H1 (cell line): ENCODE results near the gene UPF2. TPM values are rescaled to one million over a fixed set of nuclear protein-coding genes. Genes with fewer than 3 reads are reported as not detected.

Experiments used
- CTCF ChIA-PET: fragments of 300-600 bp; sonication (Branson Sonifier 250); formaldehyde crosslinking; loops from one replicate; lab custom pipeline; 2021; ENCODE audit not compliant: partially characterized antibody; lab: Charles Lee
- POLR2A ChIA-PET: fragments of 300-600 bp; sonication (Branson Sonifier 250); formaldehyde crosslinking; loops from one replicate; lab custom pipeline; 2021; ENCODE audit warnings: inconsistent platforms; ENCODE audit not compliant: partially characterized antibody; lab: Charles Lee
- DNase-seq, 2 experiments: peaks; one replicate each; pipeline versions ENCODE4 v3.0.0 to v3.0.0-alpha.2; 2010 to 2022; ENCODE audit warnings: low spot score in 2 of 2, low read depth in 1 of 2, mixed read lengths in 1 of 2
- FAIRE-seq: peaks from 2 replicates; lab custom pipeline; 2011; peaks lifted over from hg19 to GRCh38; lab: Jason Lieb, UNC
- H2AFZ ChIP-seq: 2 replicates; pipeline ENCODE4 v1.8.1; 2012; ENCODE audit warnings: low read length, inconsistent platforms
- H2AK5ac ChIP-seq: 2 replicates; pipeline ENCODE4 v1.6.1; 2013; ENCODE audit warnings: low read depth, low read length
- H2BK120ac ChIP-seq: replicated peaks from 2 replicates; pipeline ENCODE3; 2013; ENCODE audit warnings: low read depth, low read length, inconsistent platforms
- H2BK12ac ChIP-seq: 2 replicates; pipeline ENCODE4 v1.6.1; 2013; ENCODE audit warnings: low read depth, low read length
- H2BK15ac ChIP-seq: 2 replicates; pipeline ENCODE4 v1.6.1; 2013; ENCODE audit warnings: low read length
- H2BK20ac ChIP-seq: 2 replicates; pipeline ENCODE4 v1.6.1; 2013; ENCODE audit warnings: low read length
- H2BK5ac ChIP-seq: 2 replicates; pipeline ENCODE4 v1.6.1; 2013; ENCODE audit warnings: low read depth, low read length
- H3K14ac ChIP-seq: 2 replicates; pipeline ENCODE4 v1.6.1; 2013; ENCODE audit warnings: inconsistent platforms; ENCODE audit not compliant: insufficient read length
- H3K18ac ChIP-seq: 2 replicates; pipeline ENCODE4 v1.6.1; 2013; ENCODE audit warnings: low read length; ENCODE audit errors: extremely low read depth
- H3K23ac ChIP-seq: 2 replicates; pipeline ENCODE4 v1.6.1; 2013; ENCODE audit warnings: inconsistent platforms; ENCODE audit not compliant: insufficient read length
- H3K23me2 ChIP-seq: 2 replicates; pipeline ENCODE4 v1.6.1; 2013; ENCODE audit warnings: low read depth, low read length
- H3K27ac ChIP-seq: 2 replicates; pipeline ENCODE4 v1.6.1; 2011; ENCODE audit warnings: low read depth, low read length, inconsistent platforms
- H3K27me3 ChIP-seq, 4 experiments: replicated peaks in 1 of 4; 1 replicate in 1 of 4; 2 replicates in 3 of 4; pipeline versions ENCODE4 v1.6.1 to v1.8.1; 2011 to 2013; ENCODE audit warnings: low read length in 3 of 4, mild to moderate bottlenecking in 3 of 4, inconsistent platforms in 2 of 4, mixed read lengths in 2 of 4, moderate library complexity in 1 of 4; ENCODE audit not compliant: control insufficient read depth in 3 of 4, insufficient read depth in 3 of 4; ENCODE audit errors: extremely low read depth in 1 of 4
- H3K36me3 ChIP-seq, 4 experiments: 2 replicates each; pipeline versions ENCODE4 v1.6.1 to v1.8.1; 2011 to 2013; ENCODE audit warnings: mild to moderate bottlenecking in 4 of 4, low read length in 3 of 4, moderate library complexity in 2 of 4, control low read depth in 1 of 4, inconsistent platforms in 1 of 4; ENCODE audit not compliant: insufficient read depth in 4 of 4, control insufficient read depth in 2 of 4
- H3K4ac ChIP-seq: replicated peaks from 2 replicates; pipeline ENCODE3; 2013; ENCODE audit warnings: low read length, low read depth, mixed read lengths, inconsistent platforms; ENCODE audit not compliant: insufficient read length
- H3K4me1 ChIP-seq, 4 experiments: replicated peaks in 1 of 4; 1 replicate in 1 of 4; 2 replicates in 3 of 4; pipeline versions ENCODE4 v1.6.1 to v1.8.1; 2011 to 2013; ENCODE audit warnings: low read length in 3 of 4, inconsistent platforms in 2 of 4, mixed read lengths in 1 of 4; ENCODE audit not compliant: insufficient read depth in 4 of 4, control insufficient read depth in 3 of 4
- H3K4me2 ChIP-seq, 2 experiments: 2 replicates each; pipeline versions ENCODE4 v1.6.1 to v1.8.1; 2011 to 2013; ENCODE audit warnings: low read depth in 2 of 2, low read length in 2 of 2, control low read depth in 1 of 2, inconsistent platforms in 1 of 2, mild to moderate bottlenecking in 1 of 2; ENCODE audit not compliant: insufficient read depth in 1 of 2
- H3K4me3 ChIP-seq, 4 experiments: fragments of 200-600, 300-600 bp in 1 of 4; sonication (generic), shearing (Covaris generic), sonication (Bioruptor Twin) in 1 of 4; 2 replicates each; pipeline versions ENCODE4 v1.5.1 to v1.8.1; 2011 to 2016; ENCODE audit warnings: low read length in 4 of 4, low read depth in 3 of 4, control low read depth in 2 of 4, inconsistent platforms in 2 of 4, mild to moderate bottlenecking in 2 of 4, mixed read lengths in 1 of 4, moderate library complexity in 1 of 4; ENCODE audit not compliant: insufficient read depth in 2 of 4; ENCODE audit errors: extremely low read depth in 1 of 4
- H3K56ac ChIP-seq: replicated peaks from 2 replicates; pipeline ENCODE3; 2013; ENCODE audit warnings: low read depth, mild to moderate bottlenecking, mixed read lengths, low read length, inconsistent platforms; ENCODE audit not compliant: insufficient read length
- H3K79me1 ChIP-seq: 2 replicates; pipeline ENCODE4 v1.6.1; 2013; ENCODE audit warnings: low read depth, low read length, control low read depth
- H3K79me2 ChIP-seq, 2 experiments: 2 replicates each; pipeline versions ENCODE4 v1.6.1 to v1.8.1; 2012 to 2013; ENCODE audit warnings: low read length in 2 of 2, mild to moderate bottlenecking in 2 of 2, inconsistent platforms in 1 of 2; ENCODE audit not compliant: insufficient read depth in 2 of 2, control insufficient read depth in 1 of 2
- H3K9ac ChIP-seq, 4 experiments: replicated peaks in 1 of 4; 1 replicate in 1 of 4; 2 replicates in 3 of 4; pipeline versions ENCODE4 v1.6.1 to v1.8.1; 2011 to 2013; ENCODE audit warnings: low read depth in 3 of 4, low read length in 3 of 4, control low read depth in 2 of 4, mild to moderate bottlenecking in 2 of 4, moderate library complexity in 2 of 4, inconsistent platforms in 1 of 4; ENCODE audit errors: extremely low read depth in 1 of 4
- H3K9me3 ChIP-seq, 2 experiments: 2 replicates each; pipeline versions ENCODE4 v1.6.1 to v1.8.1; 2012 to 2013; ENCODE audit warnings: mild to moderate bottlenecking in 2 of 2, moderate library complexity in 2 of 2, control low read depth in 1 of 2, inconsistent platforms in 1 of 2, low read depth in 1 of 2, low read length in 1 of 2, mixed read lengths in 1 of 2; ENCODE audit not compliant: insufficient read depth in 2 of 2
- H4K20me1 ChIP-seq, 2 experiments: replicated peaks in 1 of 2; 2 replicates each; pipeline versions ENCODE3 to v1.8.1; 2011 to 2013; ENCODE audit warnings: inconsistent platforms in 2 of 2, low read length in 2 of 2, mild to moderate bottlenecking in 1 of 2; ENCODE audit not compliant: insufficient read depth in 2 of 2, control insufficient read depth in 1 of 2
- H4K5ac ChIP-seq: 2 replicates; pipeline ENCODE4 v1.6.1; 2013; ENCODE audit warnings: low read length, low read depth, mixed read lengths, inconsistent platforms; ENCODE audit not compliant: insufficient read length
- H4K8ac ChIP-seq: 2 replicates; pipeline ENCODE4 v1.8.0; 2013; ENCODE audit warnings: mild to moderate bottlenecking, moderate library complexity, low read length, inconsistent platforms; ENCODE audit not compliant: insufficient read depth; ENCODE audit errors: extremely low read depth
- H4K91ac ChIP-seq: replicated peaks from 2 replicates; pipeline ENCODE3; 2013; ENCODE audit warnings: low read length, mixed read lengths, inconsistent platforms; ENCODE audit not compliant: insufficient read length
- ASH2L ChIP-seq: fragments of 200-600, 300-600 bp; sonication (generic); IDR thresholded peaks from one replicate; pipeline ENCODE4 v1.7.1; 2017; ENCODE audit warnings: low read length
- BCL11A ChIP-seq, 2 experiments: IDR thresholded peaks; one replicate each; pipeline ENCODE4 v1.6.1; 2011; ENCODE audit warnings: low read depth in 2 of 2, low read length in 2 of 2, mild to moderate bottlenecking in 2 of 2
- CHD2 ChIP-seq: IDR thresholded peaks from 2 replicates; pipeline ENCODE4 v1.6.1; 2012; ENCODE audit warnings: low read length, improper control_type of control experiment
- EZH2 ChIP-seq: fragments of 200-600 bp; sonication (generic); IDR thresholded peaks from 2 replicates; pipeline ENCODE4 v1.7.1; 2012; ENCODE audit warnings: low read depth, mild to moderate bottlenecking, moderate library complexity, low read length, inconsistent platforms; ENCODE audit not compliant: severe bottlenecking
- GTF2F1 ChIP-seq: IDR thresholded peaks from 2 replicates; pipeline ENCODE4 v1.6.1; 2012; ENCODE audit warnings: low read depth, low read length, improper control_type of control experiment, borderline replicate concordance
- KDM4A ChIP-seq: IDR thresholded peaks from one replicate; pipeline ENCODE4 v1.7.1; 2012; ENCODE audit warnings: low read depth, mild to moderate bottlenecking, moderate library complexity, low read length, inconsistent platforms; ENCODE audit not compliant: severe bottlenecking
- PHF8 ChIP-seq: fragments of 200-600 bp; sonication (generic); conservative IDR thresholded peaks from 2 replicates; pipeline ENCODE4 v1.7.1; 2012; ENCODE audit warnings: low read depth, mild to moderate bottlenecking, inconsistent platforms, low read length, moderate library complexity
- RAD21 ChIP-seq, 2 experiments: IDR thresholded peaks in 1 of 2; conservative IDR thresholded peaks in 1 of 2; 2 replicates each; pipeline ENCODE4 v1.6.1; 2011; ENCODE audit warnings: low read depth in 2 of 2, low read length in 2 of 2, improper control_type of control experiment in 1 of 2, inconsistent platforms in 1 of 2, mild to moderate bottlenecking in 1 of 2, moderate library complexity in 1 of 2
- RXRA ChIP-seq: IDR thresholded peaks from 2 replicates; pipeline ENCODE4 v1.6.1; 2011; ENCODE audit warnings: low read depth, mild to moderate bottlenecking, low read length, moderate library complexity; ENCODE audit not compliant: insufficient read depth
- SP1 ChIP-seq: IDR thresholded peaks from 2 replicates; pipeline ENCODE4 v1.6.1; 2011; ENCODE audit warnings: low read depth, low read length
- SUZ12 ChIP-seq: fragments of 200-600 bp; sonication (generic); IDR thresholded peaks from 2 replicates; pipeline ENCODE4 v1.6.1; 2012; ENCODE audit warnings: mild to moderate bottlenecking, inconsistent platforms, low read length, moderate library complexity, mixed read lengths
- TAF1 ChIP-seq: IDR thresholded peaks from 2 replicates; pipeline ENCODE4 v1.6.1; 2011; ENCODE audit warnings: mild to moderate bottlenecking, low read depth, low read length
- TCF12 ChIP-seq: IDR thresholded peaks from 2 replicates; pipeline ENCODE4 v1.6.1; 2011; ENCODE audit warnings: low read depth, mild to moderate bottlenecking, low read length
- WGBS, 2 experiments: shearing (Covaris generic) in 1 of 2; methylation state at CpG; one replicate each; pipeline versions ENCODE4 v1.1.6 to v1.1.7; 2013 to 2015; ENCODE audit warnings: low lambda C conversion rate in 2 of 2, mixed read lengths in 2 of 2, inconsistent platforms in 1 of 2, low coverage in 1 of 2, missing lambda C conversion rate in 1 of 2; ENCODE audit not compliant: insufficient replicate concordance in 2 of 2, insufficient coverage in 1 of 2, insufficient read length in 1 of 2; ENCODE audit errors: extremely low coverage in 1 of 2, missing lambda C conversion rate in 1 of 2; 5-methylcytosine and 5-hydroxymethylcytosine counted together
- polyA plus RNA-seq, 7 experiments: library from polyadenylated mRNA; depleted of rRNA in 3 of 7; stranded (reverse) in 5 of 7; unstranded in 2 of 7; fragments of >200 nt in 5 of 7; fragments of 200-250 nt in 2 of 7; gene quantifications; 1 replicate in 5 of 7; 2 replicates in 1 of 7; 4 replicates in 1 of 7; pipeline versions ENCODE4 v1.2.1 to v1.2.3, GENCODE V29; 2011 to 2013; ENCODE audit warnings: missing spikeins in 2 of 7, mixed read lengths in 2 of 7
- total RNA-seq: library from RNA; stranded (reverse); fragmentation: NEBNext Ultra II Directional; extraction: Animal tissue kit (Norgen Biotek cat#: 25700); gene quantifications from 2 replicates; pipeline ENCODE4 v1.2.1, GENCODE V29; 2021
- TF ChIP-seq, protein P1 (sequence below): IDR thresholded peaks from 2 replicates; pipeline ENCODE4 v1.6.1; 2012; ENCODE audit warnings: inconsistent platforms

The UPF2 gene
- total and polyA plus RNA-seq, 2 of the 8 experiments (the other 6 are each of a cell fraction or from before 2014, with no cell fraction given): 6.2 to 32.8 TPM

DNA sequence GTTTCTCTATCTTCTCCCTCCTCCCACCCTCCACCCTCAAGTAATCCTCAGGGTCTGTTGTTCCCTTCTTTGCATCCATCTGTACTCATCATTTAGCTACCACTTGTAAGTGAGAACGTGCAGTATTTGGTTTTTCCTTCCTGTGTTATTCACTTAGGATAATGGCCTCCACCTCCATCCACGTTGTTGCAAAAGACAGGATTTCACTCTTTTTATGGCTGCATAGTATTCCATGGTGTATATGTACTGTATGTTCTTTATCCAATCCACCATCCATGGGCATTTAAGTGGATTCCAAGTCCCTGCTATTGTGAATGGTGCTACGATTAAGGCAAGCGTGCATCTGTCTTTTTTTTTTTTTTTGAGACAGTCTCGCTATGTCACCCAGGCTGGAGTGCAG, 147.0 kb downstream of the UPF2 start:
- CTCF ChIA-PET: interaction anchor here (2.0 kb wide), 1 partner anchor 14 kb away, joined by 6 read pairs; no protein-coding TSS in a partner anchor
- H2BK120ac ChIP-seq: no peak overlapping the region
- TF ChIP-seq CHD2 (no peak), RAD21 (IDR thresholded peaks at IDR 0.05 in 1 of 2, conservative IDR thresholded peaks at IDR 0.05 in 1 of 2; ENCODE audit: low read depth in 2 of 2, low read length in 2 of 2) (no peak), KDM4A (no peak), PHF8 (no peak), RXRA (no peak), SP1 (no peak), ASH2L (no peak), EZH2 (no peak), GTF2F1 (no peak), TAF1 (no peak), TCF12 (no peak), SUZ12 (no peak), BCL11A (IDR thresholded peaks at IDR 0.05; ENCODE audit: low read depth in 2 of 2, low read length in 2 of 2) (no peak)
- TF ChIP-seq, protein P1, sequence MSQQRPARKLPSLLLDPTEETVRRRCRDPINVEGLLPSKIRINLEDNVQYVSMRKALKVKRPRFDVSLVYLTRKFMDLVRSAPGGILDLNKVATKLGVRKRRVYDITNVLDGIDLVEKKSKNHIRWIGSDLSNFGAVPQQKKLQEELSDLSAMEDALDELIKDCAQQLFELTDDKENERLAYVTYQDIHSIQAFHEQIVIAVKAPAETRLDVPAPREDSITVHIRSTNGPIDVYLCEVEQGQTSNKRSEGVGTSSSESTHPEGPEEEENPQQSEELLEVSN: no peak

More for the DNA sequence above, 147.0 kb downstream of the UPF2 start:
- H4K91ac ChIP-seq: no peak overlapping the region
- H3K79me2 ChIP-seq: no peaks in the 10 kb centered on the region
- H2BK20ac ChIP-seq: no peak overlapping the region
- no peak overlapping the region for H2BK15ac ChIP-seq
- no peak overlapping the region for H3K9ac ChIP-seq
- no peak overlapping the region for H4K8ac ChIP-seq
- H3K4me1 ChIP-seq: no peaks in the 10 kb centered on the region
- no peak overlapping the region for H2AFZ ChIP-seq
- H4K5ac ChIP-seq: no peak overlapping the region
- H3K14ac ChIP-seq: no peak overlapping the region
- no peak overlapping the region for H3K23ac ChIP-seq
- H2BK5ac ChIP-seq: no peak overlapping the region
- H4K20me1 ChIP-seq: no peaks in the 10 kb centered on the region
- H3K27me3 ChIP-seq: no peaks in the 10 kb centered on the region; a peak in 1 of 7 replicates
- no peak for DNase-seq
- no peak overlapping the region for H3K4ac ChIP-seq
- no peak overlapping the region for H2AK5ac ChIP-seq
- 87% methylated on average over 4 of the region's 5 CpGs; no CpG with 5 or more reads in 1 of the 2 experiments for WGBS, 2 experiments
- H2BK12ac ChIP-seq: no peak overlapping the region
- FAIRE-seq: no peak
- no peak overlapping the region for H3K56ac ChIP-seq
- no peak overlapping the region for H3K18ac ChIP-seq
- POLR2A ChIA-PET: no interaction called here
- no peak overlapping the region for H3K4me2 ChIP-seq
- no peak overlapping the region for H3K4me3 ChIP-seq
- H3K9me3 ChIP-seq: no peaks in the 10 kb centered on the region
- H3K79me1 ChIP-seq: no peaks in the 10 kb centered on the region
- H3K23me2 ChIP-seq: no peaks in the 10 kb centered on the region
- H3K36me3 ChIP-seq: no peaks in the 10 kb centered on the region
- no peak overlapping the region for H3K27ac ChIP-seq
